HG03565 (cell line): ENCODE data around the gene NHERF2.

Experiments used
- ATAC-seq: cut with Tn5 transposase; IDR thresholded peaks from one replicate; pipeline ENCODE4 v1.9.1; 2021; ENCODE audit warnings: mild to moderate bottlenecking, moderate library complexity; ENCODE audit not compliant: unreplicated experiment

Gene NHERF2

GRCh38 chr16:2026461-2027023 is at the start of gene NHERF2:
Gene NHERF2 (plus strand): TSS chr16:2026902. CDS start chr16:2027006, 104 bp downstream.
- ATAC-seq, result no peak

DNA sequence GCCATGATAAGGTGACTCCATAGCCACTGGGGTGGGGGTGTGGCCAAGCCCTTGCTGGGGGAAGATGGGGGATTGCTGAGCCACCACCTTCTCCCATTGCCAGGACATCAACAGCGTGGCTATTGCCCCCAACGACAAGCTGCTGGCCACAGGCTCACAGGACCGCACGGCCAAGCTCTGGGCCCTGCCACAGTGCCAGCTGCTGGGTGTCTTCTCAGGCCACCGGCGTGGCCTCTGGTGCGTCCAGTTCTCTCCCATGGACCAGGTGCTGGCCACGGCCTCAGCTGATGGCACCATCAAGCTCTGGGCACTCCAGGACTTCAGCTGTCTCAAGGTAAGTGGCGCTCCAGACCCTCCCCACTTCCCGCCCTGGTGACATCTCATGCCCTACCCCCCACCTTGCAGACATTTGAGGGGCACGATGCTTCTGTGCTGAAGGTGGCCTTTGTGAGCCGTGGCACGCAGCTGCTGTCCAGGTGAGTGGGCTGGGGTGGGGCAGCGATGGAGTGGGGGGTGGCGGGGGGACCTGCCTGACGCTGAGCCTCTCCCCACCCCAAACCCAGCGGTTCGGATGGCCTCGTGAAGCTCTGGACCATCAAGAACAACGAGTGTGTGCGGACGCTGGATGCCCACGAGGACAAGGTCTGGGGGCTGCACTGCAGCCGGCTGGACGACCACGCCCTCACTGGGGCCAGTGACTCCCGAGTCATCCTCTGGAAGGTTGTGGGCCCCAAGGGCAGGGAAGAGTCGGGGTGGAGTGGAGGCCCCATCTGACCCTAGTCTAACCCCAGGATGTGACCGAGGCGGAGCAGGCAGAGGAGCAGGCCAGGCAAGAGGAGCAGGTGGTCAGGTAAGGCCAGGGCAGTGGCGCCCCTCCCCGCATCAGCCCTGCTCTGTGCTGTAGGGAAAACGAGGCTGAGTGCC is 49.5 kb upstream of the NHERF2 start:
- ATAC-seq, result no peak

DNA sequence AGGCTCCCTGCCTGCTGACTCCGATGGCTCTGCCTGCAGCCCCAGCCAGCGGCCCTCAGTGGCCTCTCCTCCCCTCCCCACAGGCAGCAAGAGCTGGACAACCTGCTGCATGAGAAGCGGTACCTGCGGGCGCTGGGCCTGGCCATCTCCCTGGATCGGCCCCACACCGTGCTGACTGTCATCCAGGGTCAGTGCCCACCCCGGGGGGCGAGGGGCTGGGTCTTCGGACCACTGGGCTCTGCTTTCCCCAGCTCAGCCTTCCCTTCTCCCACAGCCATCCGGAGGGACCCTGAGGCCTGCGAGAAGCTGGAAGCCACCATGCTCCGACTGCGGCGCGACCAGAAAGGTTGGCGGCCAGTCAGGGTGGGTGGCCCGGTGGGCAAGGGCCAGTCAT is 48.8 kb upstream of the NHERF2 start:
- no peak for ATAC-seq

DNA sequence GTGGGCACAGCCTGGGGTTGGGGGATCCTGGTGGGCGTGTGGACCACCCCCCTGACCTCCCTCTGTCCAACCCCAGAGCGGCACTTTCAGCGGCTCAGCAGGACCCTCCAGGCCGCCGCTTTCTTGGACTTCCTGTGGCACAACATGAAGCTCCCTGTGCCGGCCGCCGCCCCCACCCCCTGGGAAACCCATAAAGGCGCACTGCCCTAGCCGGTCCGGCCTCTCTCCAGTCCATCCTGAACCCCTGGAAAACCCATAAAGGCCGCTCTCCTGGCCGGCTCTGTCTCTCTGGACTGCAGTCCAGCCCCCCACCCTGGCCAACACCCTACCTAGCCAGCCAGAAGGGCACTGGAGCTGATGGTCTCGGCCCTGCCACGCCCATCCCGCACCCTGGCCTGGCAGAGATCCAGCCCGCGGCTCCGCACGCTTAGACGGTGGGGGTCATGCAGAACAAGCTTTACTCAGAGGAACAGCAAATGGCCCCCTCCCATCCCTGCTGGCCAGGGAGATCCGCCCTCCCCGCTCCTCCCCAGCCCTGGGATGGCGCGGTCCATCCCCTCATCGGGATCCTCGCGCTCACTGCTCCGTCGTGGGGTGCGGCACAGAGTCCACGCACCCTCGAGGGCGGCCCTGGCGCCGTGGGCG is 48.1 kb upstream of the NHERF2 start:
- no peak for ATAC-seq

- ATAC-seq, result no peak
Observed at GRCh38 chr16:1979271-1980029, 47.3 kb upstream of the NHERF2 start.

DNA sequence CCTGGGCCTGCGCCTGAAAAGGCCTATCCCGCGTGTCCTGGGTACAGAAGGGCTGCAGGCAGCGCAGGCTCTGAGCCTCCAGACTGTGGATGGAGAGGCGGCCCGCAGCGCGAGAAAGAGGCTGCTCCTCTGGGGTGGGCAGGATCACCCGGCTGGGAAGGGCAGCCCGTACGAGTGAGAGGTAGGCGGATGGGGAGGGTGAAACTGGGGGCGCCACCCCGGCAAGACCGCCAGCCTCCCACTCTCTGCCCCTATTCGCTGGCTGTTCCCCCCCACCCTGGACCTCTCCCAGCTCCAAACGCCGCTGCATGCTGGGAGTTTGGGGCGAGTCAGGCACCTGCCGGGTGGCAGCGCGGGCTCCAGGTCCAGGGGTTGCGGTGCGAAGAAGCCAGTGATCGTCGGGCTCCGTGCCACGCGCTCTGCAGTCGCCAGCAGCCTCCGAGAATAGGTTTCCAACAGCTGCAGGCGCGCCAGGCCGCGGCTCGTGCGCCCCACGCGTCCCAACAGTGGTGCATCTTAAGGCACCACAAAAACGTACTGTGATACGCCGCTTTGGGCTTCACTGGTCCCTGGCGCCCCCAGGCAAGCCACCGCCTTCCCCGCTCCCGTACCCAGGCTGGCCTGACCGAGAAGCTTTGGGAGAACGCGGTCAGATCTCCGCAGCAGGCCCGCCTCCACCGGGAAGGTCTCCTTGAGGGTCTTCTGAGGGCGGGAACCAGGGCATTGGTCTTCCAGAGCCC is 46.5 kb upstream of the NHERF2 start:
- ATAC-seq, result no peak

GRCh38 chr16:1980770-1981087 is 46.0 kb upstream of the NHERF2 start:
- ATAC-seq, result no peak

GRCh38 chr16:1981398-1981836 is 45.3 kb upstream of the NHERF2 start, which contains the start of gene NOXO1:
Gene NOXO1 (minus strand): TSS chr16:1981469. CDS start chr16:1981179, 290 bp downstream.
- no peak for ATAC-seq

GRCh38 chr16:1982013-1982433 is 44.7 kb upstream of the NHERF2 start:
- ATAC-seq, result no peak

DNA sequence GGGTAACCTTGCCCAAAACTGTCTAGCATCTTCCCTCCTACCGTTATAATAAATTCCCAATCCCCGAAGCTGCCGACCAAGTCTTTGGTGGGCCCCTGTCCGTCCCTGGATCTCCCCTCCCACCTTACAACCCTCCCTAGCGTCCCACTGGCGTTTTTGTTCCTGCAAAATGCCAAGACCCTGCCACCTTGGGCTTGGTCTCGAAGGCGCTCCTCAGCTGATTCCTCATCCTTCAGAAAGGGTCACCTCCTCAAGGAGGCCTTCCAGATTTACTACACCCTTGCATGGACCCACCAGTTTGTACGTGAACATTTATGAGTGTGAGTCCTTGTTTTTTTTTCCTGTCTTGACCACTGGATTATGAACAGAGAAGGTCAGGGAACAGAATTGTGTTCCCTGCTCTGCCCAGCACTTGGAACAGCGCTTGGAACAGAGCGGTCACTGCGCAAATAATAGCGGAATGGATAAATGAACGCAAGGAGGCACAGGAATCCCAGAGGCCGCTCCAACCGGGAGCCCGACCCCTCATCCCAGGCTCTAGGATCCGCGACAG is 43.6 kb upstream of the NHERF2 start:
- ATAC-seq, result no peak

DNA sequence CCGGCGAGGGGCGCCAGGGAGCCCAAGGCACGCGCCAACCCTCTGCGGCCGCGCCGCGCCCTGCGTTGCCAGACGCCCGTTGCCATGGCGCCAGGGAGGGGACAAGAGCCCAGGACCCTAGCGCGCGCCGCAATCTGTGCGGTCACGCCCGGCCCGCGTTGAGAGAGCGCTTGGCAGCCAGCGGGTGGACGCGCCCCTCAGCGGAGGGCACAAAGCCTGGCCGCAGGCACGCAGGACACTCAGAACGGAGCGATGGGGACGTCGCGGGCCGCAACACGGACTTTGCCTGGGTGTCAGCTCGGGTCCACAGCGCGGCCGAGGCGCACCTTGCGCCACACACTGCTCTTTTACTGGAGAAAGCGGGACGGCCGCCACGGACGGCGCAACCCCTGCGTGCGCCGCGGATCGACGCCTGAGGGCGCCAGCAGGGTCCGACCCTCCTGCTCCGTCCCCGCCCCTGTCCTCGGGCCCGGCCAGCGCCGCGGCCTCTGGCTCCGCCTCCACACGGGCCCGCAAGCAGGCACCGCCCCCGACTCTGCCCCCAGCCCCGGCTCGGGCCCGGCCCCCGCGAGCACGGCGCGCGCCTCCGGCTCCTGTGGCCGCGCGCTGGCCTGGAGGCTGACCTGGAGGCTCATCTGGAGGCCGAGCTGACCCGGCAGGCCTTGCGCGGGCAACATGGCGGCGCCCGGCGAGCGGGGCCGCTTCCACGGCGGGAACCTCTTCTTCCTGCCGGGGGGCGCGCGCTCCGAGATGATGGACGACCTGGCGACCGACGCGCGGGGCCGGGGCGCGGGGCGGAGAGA is 43.0 kb upstream of the NHERF2 start, which contains the start of gene GFER:
TSS of gene GFER (plus strand) at position 650 of the 803 bp plus-strand sequence. CDS start at position 676, 26 bp downstream.
- ATAC-seq, result peak; percentile 61

DNA sequence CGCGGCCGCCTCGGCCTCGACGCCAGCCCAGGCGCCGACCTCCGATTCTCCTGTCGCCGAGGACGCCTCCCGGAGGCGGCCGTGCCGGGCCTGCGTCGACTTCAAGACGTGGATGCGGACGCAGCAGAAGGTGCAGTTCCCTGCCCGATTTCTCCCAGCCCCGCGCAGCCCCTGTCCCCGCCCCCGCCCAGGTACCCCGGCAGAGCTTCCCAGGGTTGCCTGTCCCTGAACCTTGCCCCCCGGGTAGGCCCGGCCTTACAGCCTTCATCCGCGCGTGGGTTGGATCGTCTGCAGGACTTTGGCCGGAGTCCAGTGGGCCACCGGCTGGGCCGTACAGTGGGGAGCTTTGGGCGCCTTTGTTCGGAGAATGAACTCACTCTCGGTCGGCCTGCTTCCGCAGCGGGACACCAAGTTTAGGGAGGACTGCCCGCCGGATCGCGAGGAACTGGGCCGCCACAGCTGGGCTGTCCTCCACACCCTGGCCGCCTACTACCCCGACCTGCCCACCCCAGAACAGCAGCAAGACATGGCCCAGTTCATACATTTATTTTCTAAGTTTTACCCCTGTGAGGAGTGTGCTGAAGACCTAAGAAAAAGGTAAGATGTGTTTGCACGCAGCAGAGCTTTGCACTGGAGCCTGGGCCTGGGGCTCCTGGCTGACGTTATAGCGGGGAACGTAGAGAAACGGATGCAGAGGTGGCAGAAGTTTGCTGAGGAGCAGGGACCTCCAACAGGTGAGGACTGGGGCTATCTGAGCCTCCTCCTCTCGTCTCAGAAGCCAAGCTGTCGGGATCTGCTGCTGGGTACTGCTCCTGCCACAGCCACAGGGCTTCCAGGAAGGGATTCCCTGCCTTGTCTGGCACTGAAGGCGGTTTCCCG is 42.1 kb upstream of the NHERF2 start:
- no peak for ATAC-seq

DNA sequence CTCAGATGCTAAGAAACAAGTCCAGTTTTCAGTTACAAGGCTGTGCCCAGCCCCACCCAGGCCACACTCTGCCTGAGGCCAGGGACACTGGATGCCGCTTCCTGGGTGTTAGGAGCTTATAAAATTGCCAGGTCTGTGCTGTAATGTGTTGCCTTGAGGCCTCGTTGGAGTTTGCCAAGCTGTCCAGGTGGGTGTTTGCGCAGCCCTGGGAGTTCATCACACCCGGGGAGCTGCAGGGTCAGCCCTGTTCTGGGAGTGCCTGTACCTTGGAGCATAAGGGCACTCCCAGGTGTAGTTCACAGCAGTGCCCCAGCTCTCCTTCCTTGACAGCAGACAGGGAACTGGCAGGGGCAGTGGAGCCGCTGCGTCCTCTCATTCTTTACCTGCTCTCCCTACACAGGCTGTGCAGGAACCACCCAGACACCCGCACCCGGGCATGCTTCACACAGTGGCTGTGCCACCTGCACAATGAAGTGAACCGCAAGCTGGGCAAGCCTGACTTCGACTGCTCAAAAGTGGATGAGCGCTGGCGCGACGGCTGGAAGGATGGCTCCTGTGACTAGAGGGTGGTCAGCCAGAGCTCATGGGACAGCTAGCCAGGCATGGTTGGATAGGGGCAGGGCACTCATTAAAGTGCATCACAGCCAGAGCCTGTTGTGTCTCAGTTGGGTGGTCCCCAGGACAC is 41.1 kb upstream of the NHERF2 start:
- no peak for ATAC-seq

DNA sequence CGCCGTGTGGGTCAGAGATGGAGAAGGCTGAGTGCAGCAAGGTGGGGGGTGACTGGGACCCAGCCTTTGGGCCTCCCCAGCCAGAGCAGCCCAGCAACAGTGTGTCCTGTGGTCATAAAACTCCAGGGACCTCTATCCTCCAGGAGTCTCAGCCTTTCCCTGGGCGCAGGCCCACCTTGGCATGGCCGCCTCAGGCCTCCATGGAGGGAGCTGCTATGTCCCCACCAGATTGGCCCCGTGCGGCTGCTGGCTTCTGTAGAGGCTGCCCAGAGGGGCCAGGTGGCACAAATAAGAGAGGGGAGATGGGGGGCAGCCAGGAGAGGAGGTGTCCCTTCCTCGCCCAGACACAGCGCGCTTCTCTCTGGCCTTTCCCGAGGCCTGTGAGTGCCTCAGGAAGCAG is 39.5 kb upstream of the NHERF2 start:
- ATAC-seq, result no peak

GRCh38 chr16:1989209-1990100 is 37.2 kb upstream of the NHERF2 start, which contains the start of gene SYNGR3:
Gene SYNGR3 (plus strand): TSS chr16:1989970. CDS start chr16:1990103, 133 bp downstream.
- no peak for ATAC-seq

DNA sequence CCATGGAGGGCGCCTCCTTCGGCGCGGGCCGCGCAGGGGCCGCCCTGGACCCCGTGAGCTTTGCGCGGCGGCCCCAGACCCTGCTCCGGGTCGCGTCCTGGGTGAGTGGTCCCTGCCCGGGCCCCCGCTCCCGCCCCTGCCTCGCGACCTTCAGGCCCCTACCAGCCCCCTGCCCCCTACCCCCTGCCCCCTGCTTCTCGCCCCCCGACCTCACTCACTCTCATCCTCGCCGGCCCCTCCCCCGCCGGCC is 36.7 kb upstream of the NHERF2 start:
- no peak for ATAC-seq
